CD4-positive, alpha-beta memory T cell (primary cell): Measurements from ENCODE around the gene GBX2. TPM values are rescaled to one million over a fixed set of nuclear protein-coding genes. Genes with fewer than 3 reads are reported as not detected.

ENCODE experiments used
- CTCF ChIA-PET: fragments of 350-600 bp; sonication (Branson Sonifier 250); formaldehyde crosslinking; loops from one replicate; lab custom pipeline; 2021; ENCODE audit warnings: inconsistent platforms; ENCODE audit not compliant: partially characterized antibody; lab: Charles Lee
- POLR2A ChIA-PET: fragments of 350-600 bp; sonication (Branson Sonifier 250); formaldehyde crosslinking; loops from one replicate; lab custom pipeline; 2021; ENCODE audit not compliant: partially characterized antibody; lab: Charles Lee
- DNase-seq, 5 donors: peaks; one replicate each; pipeline versions ENCODE4 v3.0.0 to v3.0.0-alpha.2; 2020 to 2022; ENCODE audit warnings: mixed read lengths in 1 of 5
- H3K27ac ChIP-seq: one replicate; pipeline ENCODE4 v1.7.0; 2013; ENCODE audit warnings: low read depth, low read length
- H3K27me3 ChIP-seq: 2 replicates; pipeline ENCODE4 v1.7.0; 2013; ENCODE audit warnings: mild to moderate bottlenecking, low read length, moderate library complexity; ENCODE audit not compliant: insufficient read depth
- H3K36me3 ChIP-seq: 2 replicates; pipeline ENCODE4 v1.7.0; 2013; ENCODE audit warnings: mild to moderate bottlenecking, low read length, moderate library complexity; ENCODE audit not compliant: insufficient read depth
- H3K4me1 ChIP-seq: 2 replicates; pipeline ENCODE4 v1.7.0; 2013; ENCODE audit warnings: mild to moderate bottlenecking, low read length, moderate library complexity; ENCODE audit not compliant: insufficient read depth
- H3K4me3 ChIP-seq, 2 donors: one replicate each; pipeline ENCODE4 v1.7.0; 2013; ENCODE audit warnings: low read length in 2 of 2, mild to moderate bottlenecking in 1 of 2
- H3K9me3 ChIP-seq, 2 donors: one replicate each; pipeline ENCODE4 v1.7.0; 2013; ENCODE audit warnings: low read length in 2 of 2, control low read depth in 1 of 2; ENCODE audit not compliant: control insufficient read depth in 1 of 2
- H3K27ac Mint-ChIP-seq, 7 donors: one replicate each; pipeline ENCODE4 v1.8.0; 2020 to 2021; ENCODE audit warnings: mixed read lengths in 7 of 7, mild to moderate bottlenecking in 6 of 7, inconsistent platforms in 3 of 7, moderate library complexity in 3 of 7
- H3K27me3 Mint-ChIP-seq, 2 donors: one replicate each; pipeline ENCODE4 v1.8.0; 2020 to 2021; ENCODE audit warnings: mixed read lengths in 2 of 2
- H3K36me3 Mint-ChIP-seq, 2 donors: one replicate each; pipeline ENCODE4 v1.8.0; 2020 to 2021; ENCODE audit warnings: mixed read lengths in 2 of 2, inconsistent platforms in 1 of 2, mild to moderate bottlenecking in 1 of 2
- H3K4me1 Mint-ChIP-seq, 4 donors: one replicate each; pipeline ENCODE4 v1.8.0; 2020 to 2021; ENCODE audit warnings: mixed read lengths in 4 of 4, mild to moderate bottlenecking in 1 of 4
- H3K4me3 Mint-ChIP-seq, 8 donors: one replicate each; pipeline ENCODE4 v1.8.0; 2020 to 2021; ENCODE audit warnings: mixed read lengths in 8 of 8, mild to moderate bottlenecking in 7 of 8, moderate library complexity in 6 of 8, inconsistent platforms in 3 of 8
- H3K9me3 Mint-ChIP-seq, 8 donors: one replicate each; pipeline ENCODE4 v1.8.0; 2020 to 2021; ENCODE audit warnings: mixed read lengths in 8 of 8, mild to moderate bottlenecking in 5 of 8, inconsistent platforms in 3 of 8, moderate library complexity in 1 of 8
- intact Hi-C: fragments of 100-400 bp; cut with micrococcal nuclease; formaldehyde crosslinking; loops from one replicate; pipeline ENCODE4 v1.15.1; 2023
- polyA plus RNA-seq, 2 donors: library from polyadenylated mRNA; unstranded; fragments of 300-500 nt; fragmentation: Illumina TruSeq; gene quantifications; one replicate each; pipeline ENCODE4 v1.2.3, GENCODE V29; 2021
- total RNA-seq, 2 experiments: library from RNA; stranded (reverse); gene quantifications; one replicate each; pipeline ENCODE4 v1.2.3, GENCODE V29; 2021

The GBX2 gene
- total and polyA plus RNA-seq, 4 experiments from 2014 or later = not detected

- ChIA-PET CTCF (no interaction called here), POLR2A (no interaction called here)
- DNase-seq = no peak
- H3K27me3 ChIP-seq = no peaks in the 10 kb centered on the region
- H3K27ac ChIP-seq = no peak overlapping the region
- Mint-ChIP-seq H3K36me3 (peaks cover 0 to 2% of the 10 kb centered on the region in 2 donors), H3K27me3 (no peaks in the 10 kb centered on the region), H3K27ac (no peak overlapping the region), H3K4me3 (no peak overlapping the region), H3K4me1 (no peaks in the 10 kb centered on the region), H3K9me3 (peaks cover 0 to 2% (median 0%) of the 10 kb centered on the region in 8 donors)
- H3K36me3 ChIP-seq = no peaks in the 10 kb centered on the region
- intact Hi-C loops = no loop called here
- H3K9me3 ChIP-seq = no peaks in the 10 kb centered on the region
- H3K4me1 ChIP-seq = no peaks in the 10 kb centered on the region
- no peak overlapping the region for H3K4me3 ChIP-seq
Measured at GRCh38 chr2:236128321-236128720, 39.9 kb downstream of the GBX2 start.

- POLR2A ChIA-PET = no interaction called here
- H3K9me3 Mint-ChIP-seq = peaks cover 0 to 2% (median 0%) of the 10 kb centered on the region in 8 donors
- H3K27ac ChIP-seq = no peak overlapping the region
- no peak overlapping the region for H3K27ac Mint-ChIP-seq
- H3K4me1 Mint-ChIP-seq = no peaks in the 10 kb centered on the region
- H3K36me3 ChIP-seq = no peaks in the 10 kb centered on the region
- CTCF ChIA-PET = no interaction called here
- H3K4me3 Mint-ChIP-seq = no peak overlapping the region
- no peak for DNase-seq
- H3K27me3 Mint-ChIP-seq = no peaks in the 10 kb centered on the region
- H3K4me1 ChIP-seq = no peaks in the 10 kb centered on the region
- intact Hi-C loops = no loop called here
- no peaks in the 10 kb centered on the region for H3K9me3 ChIP-seq
- H3K4me3 ChIP-seq = no peak overlapping the region
- no peaks in the 10 kb centered on the region for H3K36me3 Mint-ChIP-seq
- H3K27me3 ChIP-seq = no peaks in the 10 kb centered on the region
Measured at GRCh38 chr2:236127010-236127409, 41.2 kb downstream of the GBX2 start.

- no peaks in the 10 kb centered on the region for H3K4me1 Mint-ChIP-seq
- intact Hi-C loops = no loop called here
- no peak overlapping the region for H3K4me3 Mint-ChIP-seq
- H3K27me3 ChIP-seq = no peaks in the 10 kb centered on the region
- no peak for DNase-seq
- no peaks in the 10 kb centered on the region for H3K4me1 ChIP-seq
- H3K9me3 ChIP-seq = no peaks in the 10 kb centered on the region
- no peak overlapping the region for H3K27ac Mint-ChIP-seq
- peaks cover 0 to 5% of the 10 kb centered on the region in 2 donors for H3K27me3 Mint-ChIP-seq
- no peak overlapping the region for H3K4me3 ChIP-seq
- H3K36me3 ChIP-seq = no peaks in the 10 kb centered on the region
- POLR2A ChIA-PET = no interaction called here
- H3K9me3 Mint-ChIP-seq = peaks cover 0 to 7% (median 0%) of the 10 kb centered on the region in 8 donors
- no peak overlapping the region for H3K27ac ChIP-seq
- H3K36me3 Mint-ChIP-seq = no peaks in the 10 kb centered on the region
- CTCF ChIA-PET = no interaction called here
Measured at GRCh38 chr2:236125541-236125940, 42.6 kb downstream of the GBX2 start.

GRCh38 chr2:236124182-236124893 lies 43.8 kb downstream of the GBX2 start:
- peaks cover 0 to 7% (median 0%) of the 10 kb centered on the region in 8 donors for H3K9me3 Mint-ChIP-seq
- no peak overlapping the region for H3K4me3 Mint-ChIP-seq
- no peaks in the 10 kb centered on the region for H3K9me3 ChIP-seq
- no peak overlapping the region for H3K27ac Mint-ChIP-seq
- peaks cover 0 to 12% of the 10 kb centered on the region in 2 donors for H3K27me3 Mint-ChIP-seq
- no peaks in the 10 kb centered on the region for H3K36me3 Mint-ChIP-seq
- no peak for DNase-seq
- POLR2A ChIA-PET = no interaction called here
- H3K36me3 ChIP-seq = no peaks in the 10 kb centered on the region
- intact Hi-C loops = no loop called here
- H3K4me1 ChIP-seq = no peaks in the 10 kb centered on the region
- CTCF ChIA-PET = no interaction called here
- H3K27me3 ChIP-seq = no peaks in the 10 kb centered on the region
- no peaks in the 10 kb centered on the region for H3K4me1 Mint-ChIP-seq
- no peak overlapping the region for H3K27ac ChIP-seq
- H3K4me3 ChIP-seq = no peak overlapping the region

- Histone ChIP-seq H3K4me1 (no peaks in the 10 kb centered on the region), H3K36me3 (no peaks in the 10 kb centered on the region), H3K27ac (no peak overlapping the region), H3K4me3 (no peak overlapping the region), H3K27me3 (no peaks in the 10 kb centered on the region), H3K9me3 (no peaks in the 10 kb centered on the region)
- H3K4me1 Mint-ChIP-seq = no peaks in the 10 kb centered on the region
- intact Hi-C loops = no loop called here
- peaks cover 0 to 7% (median 0%) of the 10 kb centered on the region in 8 donors for H3K9me3 Mint-ChIP-seq
- no peak for DNase-seq
- H3K27me3 Mint-ChIP-seq = peaks cover 0 to 13% of the 10 kb centered on the region in 2 donors
- no peak overlapping the region for H3K27ac Mint-ChIP-seq
- POLR2A ChIA-PET = no interaction called here
- CTCF ChIA-PET = no interaction called here
- H3K36me3 Mint-ChIP-seq = no peaks in the 10 kb centered on the region
- H3K4me3 Mint-ChIP-seq = no peak overlapping the region
Measured at GRCh38 chr2:236123716-236124115, 44.5 kb downstream of the GBX2 start.

- Histone ChIP-seq H3K27me3 (no peaks in the 10 kb centered on the region), H3K4me1 (no peaks in the 10 kb centered on the region), H3K4me3 (no peak overlapping the region), H3K9me3 (no peaks in the 10 kb centered on the region), H3K27ac (no peak overlapping the region), H3K36me3 (no peaks in the 10 kb centered on the region)
- H3K4me1 Mint-ChIP-seq = no peaks in the 10 kb centered on the region
- H3K4me3 Mint-ChIP-seq = no peak overlapping the region
- CTCF ChIA-PET = no interaction called here
- no peaks in the 10 kb centered on the region for H3K36me3 Mint-ChIP-seq
- peaks cover 0 to 16% of the 10 kb centered on the region in 2 donors for H3K27me3 Mint-ChIP-seq
- peaks cover 0 to 7% (median 0%) of the 10 kb centered on the region in 8 donors for H3K9me3 Mint-ChIP-seq
- POLR2A ChIA-PET = no interaction called here
- no peak overlapping the region for H3K27ac Mint-ChIP-seq
- intact Hi-C loops = no loop called here
- no peak for DNase-seq
Measured at GRCh38 chr2:236122236-236122635, 46.0 kb downstream of the GBX2 start.

- Histone ChIP-seq H3K9me3 (no peaks in the 10 kb centered on the region), H3K27me3 (no peaks in the 10 kb centered on the region), H3K4me1 (no peaks in the 10 kb centered on the region), H3K36me3 (no peaks in the 10 kb centered on the region), H3K27ac (no peak overlapping the region), H3K4me3 (no peak overlapping the region)
- no peak overlapping the region for H3K4me3 Mint-ChIP-seq
- H3K4me1 Mint-ChIP-seq = no peaks in the 10 kb centered on the region
- H3K36me3 Mint-ChIP-seq = no peaks in the 10 kb centered on the region
- ChIA-PET POLR2A (no interaction called here), CTCF (no interaction called here)
- H3K27ac Mint-ChIP-seq = no peak overlapping the region
- H3K9me3 Mint-ChIP-seq = peaks cover 0 to 7% (median 0%) of the 10 kb centered on the region in 8 donors
- no peak for DNase-seq
- intact Hi-C loops = no loop called here
- peaks cover 0 to 19% of the 10 kb centered on the region in 2 donors for H3K27me3 Mint-ChIP-seq
Measured at GRCh38 chr2:236121546-236121945, 46.6 kb downstream of the GBX2 start.
